HepG2 (cell line): ENCODE data around the gene SIGLEC1. TPM values are rescaled to one million over a fixed set of nuclear protein-coding genes. Genes with fewer than 3 reads are reported as not detected.
A peak's percentile ranks its signal among the peaks of the same experiment; 100 is the strongest.

Source experiments
- CEBPG ChIP-seq: IDR thresholded peaks from 2 replicates; pipeline ENCODE4 v1.6.1; 2016
- CHD4 ChIP-seq: fragments of 200-600 bp; sonication (generic); IDR thresholded peaks from 2 replicates; pipeline ENCODE4 v1.7.0; 2017; ENCODE audit warnings: mild to moderate bottlenecking, low read length, borderline replicate concordance
- HNF1B ChIP-seq: sonication (generic); formaldehyde crosslinking; IDR thresholded peaks from 2 replicates; pipeline ENCODE4 v1.5.1; 2020; ENCODE audit warnings: mild to moderate bottlenecking, moderate library complexity, missing genetic modification reagents
- NR2F6 ChIP-seq, 2 experiments: IDR thresholded peaks; 2 replicates each; pipeline ENCODE4 v1.6.1; 2016; ENCODE audit warnings: antibody characterized with exemption in 1 of 2, mild to moderate bottlenecking in 1 of 2
- PREB ChIP-seq: sonication (generic); formaldehyde crosslinking; IDR thresholded peaks from 2 replicates; pipeline ENCODE4 v1.4.0; 2020; ENCODE audit warnings: missing genetic modification reagents
- SATB2 ChIP-seq: sonication (generic); formaldehyde crosslinking; IDR thresholded peaks from 2 replicates; pipeline ENCODE4 v1.5.0; 2020; ENCODE audit warnings: missing genetic modification reagents
- ZHX1 ChIP-seq: sonication (generic); formaldehyde crosslinking; IDR thresholded peaks from 2 replicates; pipeline ENCODE4 v1.8.1; 2022; ENCODE audit warnings: low read depth, mild to moderate bottlenecking, missing genetic modification reagents
- ZMYM2 ChIP-seq: sonication (generic); formaldehyde crosslinking; IDR thresholded peaks from 2 replicates; pipeline ENCODE4 v1.8.0; 2022; ENCODE audit warnings: mild to moderate bottlenecking, missing genetic modification reagents
- ZNF20 ChIP-seq: sonication (generic); formaldehyde crosslinking; IDR thresholded peaks from 2 replicates; pipeline ENCODE4 v1.4.0; 2020; ENCODE audit warnings: mild to moderate bottlenecking, moderate library complexity, missing genetic modification reagents
- ZNF230 ChIP-seq: sonication (generic); formaldehyde crosslinking; IDR thresholded peaks from 2 replicates; pipeline ENCODE4 v1.4.0; 2020; ENCODE audit warnings: mild to moderate bottlenecking, missing genetic modification reagents
- ZNF335 ChIP-seq: sonication (generic); formaldehyde crosslinking; IDR thresholded peaks from 2 replicates; pipeline ENCODE4 v1.4.0; 2020; ENCODE audit warnings: missing genetic modification reagents
- ZNF547 ChIP-seq: sonication (generic); formaldehyde crosslinking; IDR thresholded peaks from 2 replicates; pipeline ENCODE4 v1.5.1; 2020; ENCODE audit warnings: mild to moderate bottlenecking, missing genetic modification reagents
- ZNF556 ChIP-seq: sonication (generic); formaldehyde crosslinking; IDR thresholded peaks from 2 replicates; pipeline ENCODE4 v1.4.0; 2020; ENCODE audit warnings: mild to moderate bottlenecking, missing genetic modification reagents, borderline replicate concordance
- ZNF781 ChIP-seq: sonication (generic); formaldehyde crosslinking; IDR thresholded peaks from 2 replicates; pipeline ENCODE4 v1.5.1; 2020; ENCODE audit warnings: borderline replicate concordance, mild to moderate bottlenecking, missing genetic modification reagents; ENCODE audit errors: not compliant biosample characterization
- polyA plus RNA-seq, 8 experiments: library from polyadenylated mRNA; depleted of rRNA in 3 of 8; stranded (reverse) in 7 of 8; unstranded in 1 of 8; fragments of >200 nt; fragmentation: Illumina TruSeq in 4 of 8; extraction: Trizol in 4 of 8; gene quantifications; 2 replicates each; pipeline versions ENCODE4 v1.2.1 to v1.2.3, GENCODE V29; 2011 to 2016; ENCODE audit warnings: low read depth in 4 of 8, missing spikeins in 1 of 8, mixed read lengths in 1 of 8; ENCODE audit not compliant: insufficient read depth in 1 of 8
- total RNA-seq, 5 experiments: library from RNA; depleted of rRNA; stranded (reverse); fragments of >200 nt; fragmentation: Illumina TruSeq; extraction: Trizol; gene quantifications; 2 replicates each; pipeline ENCODE4 v1.2.3, GENCODE V29; 2016; ENCODE audit warnings: low read depth in 1 of 5
- TF ChIP-seq, protein P1 (sequence below), 2 experiments: sonication (generic) in 1 of 2; formaldehyde crosslinking in 1 of 2; IDR thresholded peaks; 2 replicates each; pipeline versions ENCODE4 v1.5.1 to v1.6.1; 2011 to 2020; ENCODE audit warnings: borderline replicate concordance in 1 of 2, low read depth in 1 of 2, low read length in 1 of 2, mild to moderate bottlenecking in 1 of 2, missing genetic modification reagents in 1 of 2, moderate library complexity in 1 of 2

SIGLEC1 gene
- total and polyA plus RNA-seq, 2 of the 13 experiments (the other 11 are each of a cell fraction or from before 2014, with no cell fraction given), result 0.01 TPM; not detected in 1

- TF ChIP-seq ZHX1 (CRISPR knock-in tag), result no peak
- TF ChIP-seq, protein P1, sequence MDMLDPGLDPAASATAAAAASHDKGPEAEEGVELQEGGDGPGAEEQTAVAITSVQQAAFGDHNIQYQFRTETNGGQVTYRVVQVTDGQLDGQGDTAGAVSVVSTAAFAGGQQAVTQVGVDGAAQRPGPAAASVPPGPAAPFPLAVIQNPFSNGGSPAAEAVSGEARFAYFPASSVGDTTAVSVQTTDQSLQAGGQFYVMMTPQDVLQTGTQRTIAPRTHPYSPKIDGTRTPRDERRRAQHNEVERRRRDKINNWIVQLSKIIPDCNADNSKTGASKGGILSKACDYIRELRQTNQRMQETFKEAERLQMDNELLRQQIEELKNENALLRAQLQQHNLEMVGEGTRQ (IDR thresholded peaks at IDR 0.05; ENCODE audit: low read depth, low read length), result 0 out of 2 replicates have a peak, but pooled peaks have one; percentile 16
- TF ChIP-seq, protein P1 (CRISPR knock-in tag; IDR thresholded peaks at IDR 0.05; ENCODE audit: borderline replicate concordance), result no peak
- no peak for TF ChIP-seq ZNF20
- no peak for TF ChIP-seq ZNF781 (CRISPR knock-in tag)
- TF ChIP-seq ZNF556 (CRISPR knock-in tag), result no peak
- peak; percentile 32; the same call in 1 of the 2 replicates for TF ChIP-seq HNF1B (CRISPR knock-in tag)
- no peak for TF ChIP-seq ZNF335 (CRISPR knock-in tag)
- TF ChIP-seq PREB (CRISPR knock-in tag), result no peak
- 0 out of 2 replicates have a peak, but pooled peaks have one; percentile 27 for TF ChIP-seq CEBPG
- no peak for TF ChIP-seq NR2F6 (IDR thresholded peaks at IDR 0.05)
- TF ChIP-seq NR2F6 (CRISPR knock-in tag; IDR thresholded peaks at IDR 0.05), result no peak
- TF ChIP-seq CHD4, result 0 out of 2 replicates have a peak, but pooled peaks have one; percentile 17
- TF ChIP-seq ZMYM2 (CRISPR knock-in tag), result no peak
- TF ChIP-seq ZNF547 (CRISPR knock-in tag), result 0 out of 2 replicates have a peak, but pooled peaks have one; percentile 32
- no peak for TF ChIP-seq ZNF230 (CRISPR knock-in tag)
- no peak for TF ChIP-seq SATB2 (CRISPR knock-in tag)
Observed at GRCh38 chr20:3749689-3750531, 37.5 kb upstream of the SIGLEC1 start (continued).
